ENCODE results near the gene PLXNA4.

- TF ChIP-seq CTCF (IDR thresholded peaks at IDR 0.05) (no peak), POLR2A (IDR thresholded peaks at IDR 0.05; ENCODE audit: low read length) (no peak), RAD21 (conservative IDR thresholded peaks at IDR 0.05 in 1 of 2, IDR thresholded peaks at IDR 0.05 in 1 of 2) (no peak), USF2 (IDR thresholded peaks at IDR 0.05) (no peak), RFX5 (IDR thresholded peaks at IDR 0.05) (no peak), SMC3 (IDR thresholded peaks at IDR 0.05) (no peak), KDM1A (IDR thresholded peaks at IDR 0.05; ENCODE audit: low read depth) (no peak), HOXA7 (CRISPR knock-in tag; IDR thresholded peaks at IDR 0.05) (no peak), ZSCAN20 (CRISPR knock-in tag; IDR thresholded peaks at IDR 0.05) (no peak), PBX3 (IDR thresholded peaks at IDR 0.05) (no peak), RCOR1 (IDR thresholded peaks at IDR 0.05; ENCODE audit: low read depth, low read length) (no peak), ELK1 (IDR thresholded peaks at IDR 0.05; ENCODE audit: low read depth, low read length) (no peak), MAX (IDR thresholded peaks at IDR 0.05) (no peak)
These were observed 296.6 kb downstream of the PLXNA4 start for GRCh38 chr7:132279718-132280117.

Measured in A549 (cell line).